WTC11 (cell line): ENCODE results near the gene CPNE2.

ENCODE experiments used
- AFF4 ChIP-seq: sonication (generic); formaldehyde crosslinking; IDR thresholded peaks from 2 replicates; pipeline ENCODE4 v1.8.1; 2023; ENCODE audit warnings: mild to moderate bottlenecking, missing genetic modification reagents, borderline replicate concordance
- ATF1 ChIP-seq: sonication (generic); formaldehyde crosslinking; IDR thresholded peaks from 2 replicates; pipeline ENCODE4 v1.8.1; 2023; ENCODE audit warnings: mild to moderate bottlenecking, moderate library complexity, missing genetic modification reagents
- CREB1 ChIP-seq: sonication (generic); formaldehyde crosslinking; IDR thresholded peaks from 2 replicates; pipeline ENCODE4 v1.8.0; 2023; ENCODE audit warnings: mild to moderate bottlenecking, missing genetic modification reagents
- CTCF ChIP-seq: fragments of 200-600 bp; IDR thresholded peaks from 2 replicates; pipeline ENCODE4 v1.8.0; 2022; ENCODE audit warnings: antibody characterized with exemption
- E2F1 ChIP-seq: sonication (generic); formaldehyde crosslinking; IDR thresholded peaks from 2 replicates; pipeline ENCODE4 v1.8.0; 2022; ENCODE audit warnings: mild to moderate bottlenecking, missing genetic modification reagents
- FOXJ3 ChIP-seq: sonication (generic); formaldehyde crosslinking; IDR thresholded peaks from 2 replicates; pipeline ENCODE4 v1.9.0; 2021; ENCODE audit warnings: missing genetic modification reagents, mild to moderate bottlenecking, borderline replicate concordance
- GABPB1 ChIP-seq: sonication (generic); formaldehyde crosslinking; IDR thresholded peaks from 2 replicates; pipeline ENCODE4 v1.8.1; 2023; ENCODE audit warnings: mild to moderate bottlenecking, missing genetic modification reagents
- SP1 ChIP-seq: sonication (generic); formaldehyde crosslinking; conservative IDR thresholded peaks from 2 replicates; pipeline ENCODE4 v1.8.1; 2022; ENCODE audit warnings: missing genetic modification reagents
- STAT6 ChIP-seq: sonication (generic); formaldehyde crosslinking; conservative IDR thresholded peaks from 2 replicates; pipeline ENCODE4 v1.8.1; 2023; ENCODE audit warnings: mild to moderate bottlenecking, low read depth, missing genetic modification reagents, moderate library complexity
- USF2 ChIP-seq: sonication (generic); formaldehyde crosslinking; IDR thresholded peaks from 2 replicates; pipeline ENCODE4 v1.8.1; 2023; ENCODE audit warnings: mild to moderate bottlenecking, missing genetic modification reagents, moderate library complexity
- ZBTB43 ChIP-seq: sonication (generic); formaldehyde crosslinking; IDR thresholded peaks from 2 replicates; pipeline ENCODE4 v1.8.1; 2023; ENCODE audit warnings: mild to moderate bottlenecking, missing genetic modification reagents
- ZNF232 ChIP-seq: sonication (generic); formaldehyde crosslinking; IDR thresholded peaks from 2 replicates; pipeline ENCODE4 v1.8.0; 2022; ENCODE audit warnings: mild to moderate bottlenecking, missing genetic modification reagents
- ZNF281 ChIP-seq: sonication (generic); formaldehyde crosslinking; IDR thresholded peaks from 2 replicates; pipeline ENCODE4 v1.8.0; 2023; ENCODE audit warnings: mild to moderate bottlenecking, missing genetic modification reagents
- ZNF671 ChIP-seq: fragments of 250-450 bp; sonication (Bioruptor Pico); IDR thresholded peaks from 2 replicates; pipeline ENCODE4 v1.8.0; 2021; ENCODE audit warnings: mild to moderate bottlenecking

- no peak for TF ChIP-seq ATF1
- no peak for TF ChIP-seq FOXJ3
- TF ChIP-seq STAT6 = no peak
- no peak for TF ChIP-seq CTCF
- TF ChIP-seq ZNF232 (CRISPR knock-in tag) = no peak
- no peak for TF ChIP-seq ZNF281
- no peak for TF ChIP-seq USF2 (CRISPR knock-in tag)
- no peak for TF ChIP-seq CREB1 (CRISPR knock-in tag)
- no peak for TF ChIP-seq E2F1 (CRISPR knock-in tag)
- no peak for TF ChIP-seq ZBTB43 (CRISPR knock-in tag)
- no peak for TF ChIP-seq SP1
- TF ChIP-seq ZNF671 (CRISPR knock-in tag) = no peak
- no peak for TF ChIP-seq AFF4 (CRISPR knock-in tag)
- TF ChIP-seq GABPB1 = no peak
Observed at GRCh38 chr16:57072616-57073275, 19.6 kb upstream of the CPNE2 start.
